Body of pancreas (tissue), 4 donors: ENCODE data around the gene SLC9A9. TPM values are rescaled to one million over a fixed set of nuclear protein-coding genes. Genes with fewer than 3 reads are reported as not detected.

Source experiments
- ATAC-seq: fragments of 150-250 bp; one replicate; pipeline ENCODE4 v1.9.1; 2016
- DNase-seq, 4 donors: peaks; one replicate each; pipeline ENCODE4 v3.0.0-alpha.2; 2019
- H3K27ac ChIP-seq, 4 donors: fragments of 200-600 bp; sonication (generic); 1 replicate in 3 of 4; 2 replicates in 1 of 4; pipeline versions ENCODE4 v1.5.1 to v1.6.1; 2016 to 2019; ENCODE audit warnings: mild to moderate bottlenecking in 1 of 4, mixed read lengths in 1 of 4, moderate library complexity in 1 of 4
- H3K27me3 ChIP-seq, 2 donors: fragments of 200-600 bp; sonication (generic); one replicate each; pipeline ENCODE4 v1.6.0; 2016; ENCODE audit warnings: mild to moderate bottlenecking in 1 of 2
- H3K36me3 ChIP-seq, 2 donors: fragments of 200-600 bp; sonication (generic); replicated peaks in 1 of 2; 2 replicates each; pipeline ENCODE4 v1.5.1; 2016; ENCODE audit warnings: low read depth in 2 of 2; ENCODE audit not compliant: insufficient read depth in 1 of 2
- H3K4me1 ChIP-seq: fragments of 200-600 bp; sonication (generic); one replicate; pipeline ENCODE4 v1.6.0; 2016
- H3K4me3 ChIP-seq, 2 donors: fragments of 200-600 bp; sonication (generic); 1 replicate in 1 of 2; 2 replicates in 1 of 2; pipeline ENCODE4 v1.5.1; 2016 to 2019
- H3K9me3 ChIP-seq, 3 donors: fragments of 200-600 bp; sonication (generic); 1 replicate in 2 of 3; 2 replicates in 1 of 3; pipeline ENCODE4 v1.5.1; 2016
- CTCF ChIP-seq, 7 experiments: fragments of 450-650 bp in 4 of 7; fragments of 200-600 bp in 3 of 7; sonication (generic) in 3 of 7; IDR thresholded peaks; one replicate each; pipeline ENCODE4 v1.5.1; 2016 to 2019; ENCODE audit warnings: antibody characterized with exemption in 7 of 7
- POLR2A ChIP-seq, 3 donors: fragments of 450-650 bp; IDR thresholded peaks; one replicate each; pipeline ENCODE4 v1.6.1; 2016; ENCODE audit warnings: antibody characterized with exemption in 3 of 3, mild to moderate bottlenecking in 2 of 3
- WGBS, 2 donors: methylation state at CpG; one replicate each; pipeline ENCODE4 v1.1.5; 2017; 5-methylcytosine and 5-hydroxymethylcytosine counted together
- intact Hi-C: fragments of 100-400 bp; cut with DNase I; formaldehyde crosslinking; loops from one replicate; pipeline ENCODE4 v1.15.1; 2023
- total RNA-seq, 2 donors: library from RNA; depleted of rRNA; stranded (reverse); fragments of >200 nt; gene quantifications; one replicate each; pipeline ENCODE4 v1.1.0, GENCODE V29; 2016

Gene SLC9A9
- total RNA-seq, 2 donors from 2014 or later, result 1.6 to 2.3 TPM

- no peak for ATAC-seq
- no peaks in the 10 kb centered on the region for H3K27me3 ChIP-seq
- no peak for DNase-seq
- no peak overlapping the region for H3K4me3 ChIP-seq
- WGBS, 2 donors, result 79 to 81% methylated on average over 9 of the region's 9 CpGs
- TF ChIP-seq POLR2A (IDR thresholded peaks at IDR 0.05), result no peak
- TF ChIP-seq CTCF (IDR thresholded peaks at IDR 0.05), result no peak
- H3K36me3 ChIP-seq, result no peaks in the 10 kb centered on the region
- no peaks in the 10 kb centered on the region for H3K4me1 ChIP-seq
- intact Hi-C loops, result no loop called here
- no peak overlapping the region for H3K27ac ChIP-seq
- H3K9me3 ChIP-seq, result no peaks in the 10 kb centered on the region
These were observed 8.1 kb upstream of the SLC9A9 start for GRCh38 chr3:143856252-143856970.

- Histone ChIP-seq H3K9me3 (no peaks in the 10 kb centered on the region), H3K27ac (no peak overlapping the region), H3K27me3 (no peaks in the 10 kb centered on the region), H3K4me1 (no peaks in the 10 kb centered on the region), H3K36me3 (no peaks in the 10 kb centered on the region), H3K4me3 (no peak overlapping the region)
- intact Hi-C loops, result no loop called here
- ATAC-seq (no peak), DNase-seq (no peak)
- TF ChIP-seq CTCF (IDR thresholded peaks at IDR 0.05) (no peak), POLR2A (IDR thresholded peaks at IDR 0.05) (no peak)
- 72 to 78% methylated on average over 3 of the region's 3 CpGs for WGBS, 2 donors
These were observed 6.9 kb upstream of the SLC9A9 start for GRCh38 chr3:143855183-143855582.

DNA sequence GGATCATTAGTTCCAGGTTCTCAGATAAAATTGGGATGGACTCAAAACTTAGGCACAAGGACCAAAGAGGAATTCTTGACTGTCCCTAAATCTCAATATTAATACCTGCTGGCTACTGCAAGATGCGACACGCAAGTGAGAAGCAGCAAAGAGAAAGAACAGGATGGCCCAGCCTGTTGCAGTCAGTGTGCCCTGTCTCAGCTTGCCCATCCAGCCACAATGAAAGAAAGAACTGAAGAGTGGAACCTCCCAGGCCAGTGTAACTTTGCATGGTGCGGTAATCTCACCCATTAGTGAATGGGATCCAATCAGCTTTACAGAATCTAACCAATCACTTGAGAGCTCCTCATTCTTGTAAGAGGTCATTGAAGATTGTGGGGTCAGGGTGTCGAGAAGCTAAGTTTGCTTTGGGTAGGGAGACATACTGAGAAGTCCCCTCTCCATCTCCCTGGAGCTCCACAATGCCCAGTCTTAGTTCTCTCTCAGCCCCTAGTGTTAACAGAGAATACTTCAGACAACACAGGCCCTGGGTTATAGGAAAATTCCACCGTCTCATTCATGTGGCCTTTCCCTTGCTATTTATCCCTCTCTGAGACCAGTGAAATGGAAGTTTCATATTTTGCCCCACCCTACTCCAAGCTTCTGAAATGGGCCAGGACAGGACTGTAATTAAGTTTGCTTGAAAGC, 3.2 kb upstream of the SLC9A9 start:
- no peaks in the 10 kb centered on the region for H3K9me3 ChIP-seq
- no peaks in the 10 kb centered on the region for H3K27me3 ChIP-seq
- DNase-seq, result no peak
- TF ChIP-seq POLR2A (IDR thresholded peaks at IDR 0.05), result no peak
- TF ChIP-seq CTCF (IDR thresholded peaks at IDR 0.05), result no peak
- no peak overlapping the region for H3K27ac ChIP-seq
- no peak overlapping the region for H3K4me3 ChIP-seq
- H3K4me1 ChIP-seq, result no peaks in the 10 kb centered on the region
- ATAC-seq, result no peak
- intact Hi-C loops, result no loop called here
- H3K36me3 ChIP-seq, result no peaks in the 10 kb centered on the region
- 67 to 82% methylated on average over 5 of the region's 5 CpGs for WGBS, 2 donors

DNA sequence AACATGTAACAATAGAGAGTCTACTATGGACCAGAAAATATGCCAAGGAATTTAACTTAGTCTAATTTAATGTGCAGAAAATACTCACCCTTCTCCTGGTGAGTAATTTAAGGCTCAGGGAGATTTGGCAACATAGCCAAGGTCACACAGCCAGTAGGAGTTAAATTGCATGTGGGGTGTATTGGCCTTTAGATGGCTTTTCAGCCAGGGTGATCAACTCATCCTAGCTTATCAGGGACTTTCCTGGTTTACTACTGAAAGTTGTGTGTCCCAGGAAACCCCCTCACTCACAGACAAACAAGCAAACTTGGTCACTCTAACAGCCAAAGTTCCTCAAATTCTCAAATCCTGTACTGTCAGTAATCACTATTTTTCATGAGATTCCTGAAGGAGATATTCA, 2.6 kb upstream of the SLC9A9 start:
- no peak for ATAC-seq
- DNase-seq, result no peak
- H3K27me3 ChIP-seq, result no peaks in the 10 kb centered on the region
- TF ChIP-seq POLR2A (IDR thresholded peaks at IDR 0.05) (no peak), CTCF (IDR thresholded peaks at IDR 0.05) (no peak)
- intact Hi-C loops, result no loop called here
- H3K9me3 ChIP-seq, result no peaks in the 10 kb centered on the region
- H3K4me3 ChIP-seq, result no peak overlapping the region
- H3K27ac ChIP-seq, result no peak overlapping the region
- H3K36me3 ChIP-seq, result no peaks in the 10 kb centered on the region
- no peaks in the 10 kb centered on the region for H3K4me1 ChIP-seq
